ENCODE results near the gene SERPINI1.

SERPINI1 gene

Small RNAs within 50 kb of the gene (small RNA-seq; reads per million reads assigned to genes)
- 0 reads per million in 2 experiments for gene HMGN1P8

Data from SK-N-DZ (cell line).